HG02610 (cell line): ENCODE measurements around the gene GARRE1.
A peak's percentile ranks its signal among the peaks of the same experiment; 100 is the strongest.
"Not testable (repeated sequence)": the region's sequence is repeated elsewhere in the genome, so short reads cannot be mapped to it uniquely, and the experiment has no call there.

Experiments used
- ATAC-seq: cut with Tn5 transposase; IDR thresholded peaks from one replicate; pipeline ENCODE4 v1.9.1; 2021; ENCODE audit warnings: mild to moderate bottlenecking, moderate library complexity; ENCODE audit not compliant: unreplicated experiment

The GARRE1 gene, protein sequence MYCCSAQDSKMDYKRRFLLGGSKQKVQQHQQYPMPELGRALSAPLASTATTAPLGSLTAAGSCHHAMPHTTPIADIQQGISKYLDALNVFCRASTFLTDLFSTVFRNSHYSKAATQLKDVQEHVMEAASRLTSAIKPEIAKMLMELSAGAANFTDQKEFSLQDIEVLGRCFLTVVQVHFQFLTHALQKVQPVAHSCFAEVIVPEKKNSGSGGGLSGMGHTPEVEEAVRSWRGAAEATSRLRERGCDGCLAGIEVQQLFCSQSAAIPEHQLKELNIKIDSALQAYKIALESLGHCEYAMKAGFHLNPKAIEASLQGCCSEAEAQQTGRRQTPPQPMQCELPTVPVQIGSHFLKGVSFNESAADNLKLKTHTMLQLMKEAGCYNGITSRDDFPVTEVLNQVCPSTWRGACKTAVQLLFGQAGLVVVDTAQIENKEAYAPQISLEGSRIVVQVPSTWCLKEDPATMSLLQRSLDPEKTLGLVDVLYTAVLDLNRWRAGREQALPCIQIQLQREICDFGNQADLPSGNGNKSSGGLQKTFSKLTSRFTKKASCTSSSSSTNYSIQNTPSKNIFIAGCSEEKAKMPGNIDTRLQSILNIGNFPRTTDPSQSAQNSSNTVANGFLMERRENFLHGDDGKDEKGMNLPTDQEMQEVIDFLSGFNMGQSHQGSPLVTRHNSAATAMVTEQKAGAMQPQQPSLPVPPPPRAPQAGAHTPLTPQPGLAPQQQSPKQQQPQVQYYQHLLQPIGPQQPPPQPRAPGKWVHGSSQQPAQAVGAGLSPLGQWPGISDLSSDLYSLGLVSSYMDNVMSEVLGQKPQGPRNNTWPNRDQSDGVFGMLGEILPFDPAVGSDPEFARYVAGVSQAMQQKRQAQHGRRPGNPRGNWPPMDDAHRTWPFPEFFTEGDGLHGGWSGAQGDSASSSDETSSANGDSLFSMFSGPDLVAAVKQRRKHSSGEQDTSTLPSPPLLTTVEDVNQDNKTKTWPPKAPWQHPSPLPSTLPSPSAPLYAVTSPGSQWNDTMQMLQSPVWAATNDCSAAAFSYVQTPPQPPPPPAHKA (N-terminal part only)

DNA sequence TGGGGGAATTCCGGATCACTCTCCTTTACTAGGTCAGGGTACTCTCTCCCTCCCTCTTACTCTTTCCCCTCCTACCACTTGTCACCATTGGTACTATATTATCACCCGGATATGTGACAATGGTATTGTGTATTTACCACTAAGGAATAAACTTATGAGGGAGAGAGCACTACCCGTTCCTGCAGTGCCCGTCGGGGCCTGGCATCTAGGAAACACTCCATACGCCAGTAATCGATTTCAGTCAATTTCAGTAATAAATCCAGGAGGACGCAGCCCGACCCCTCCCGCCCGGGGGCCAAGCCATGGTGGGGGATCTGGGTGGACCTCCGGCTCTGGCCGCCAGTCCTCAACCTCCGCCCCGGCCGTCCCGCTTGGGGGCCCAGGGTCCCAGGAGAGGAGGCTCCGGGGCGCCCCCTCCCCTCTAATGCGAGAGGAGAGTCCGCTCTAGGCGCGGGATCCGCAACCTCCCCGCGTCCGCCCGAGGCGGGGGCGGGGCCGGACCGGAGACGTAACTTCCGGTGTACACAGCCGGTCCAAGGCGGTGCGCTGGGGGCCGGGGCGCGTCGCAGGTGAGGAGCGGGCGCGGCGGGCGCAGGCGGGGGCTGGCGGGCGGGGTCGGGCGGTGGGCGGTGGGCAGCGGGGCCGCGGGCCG is at the start of gene GARRE1:
Gene GARRE1, plus strand, starts transcription at position 509 of the 652 bp plus-strand sequence. CDS start 45,920 bp downstream, outside the sequence.
- ATAC-seq, result peak; percentile 80

DNA sequence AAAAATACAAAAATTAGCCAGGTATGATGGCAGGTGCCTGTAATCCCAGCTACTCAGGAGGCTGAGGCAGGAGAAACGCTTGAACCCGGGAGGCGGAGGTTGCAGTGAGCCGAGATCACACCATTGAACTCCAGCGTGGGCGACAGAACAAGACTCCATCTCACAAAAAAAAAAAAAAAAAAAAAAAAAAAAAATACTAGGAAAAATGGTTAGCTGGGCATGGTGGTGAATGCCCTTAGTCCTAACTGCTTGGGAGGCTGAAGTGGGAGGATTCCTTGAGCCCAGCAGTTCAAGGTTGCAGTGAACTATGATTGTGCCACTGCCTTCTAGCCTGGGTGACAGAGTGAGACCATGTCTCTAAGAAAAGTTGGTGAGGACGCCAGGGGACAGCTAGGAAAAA is 49.0 kb upstream of the GARRE1 start:
- not testable (repeated sequence) for ATAC-seq

DNA sequence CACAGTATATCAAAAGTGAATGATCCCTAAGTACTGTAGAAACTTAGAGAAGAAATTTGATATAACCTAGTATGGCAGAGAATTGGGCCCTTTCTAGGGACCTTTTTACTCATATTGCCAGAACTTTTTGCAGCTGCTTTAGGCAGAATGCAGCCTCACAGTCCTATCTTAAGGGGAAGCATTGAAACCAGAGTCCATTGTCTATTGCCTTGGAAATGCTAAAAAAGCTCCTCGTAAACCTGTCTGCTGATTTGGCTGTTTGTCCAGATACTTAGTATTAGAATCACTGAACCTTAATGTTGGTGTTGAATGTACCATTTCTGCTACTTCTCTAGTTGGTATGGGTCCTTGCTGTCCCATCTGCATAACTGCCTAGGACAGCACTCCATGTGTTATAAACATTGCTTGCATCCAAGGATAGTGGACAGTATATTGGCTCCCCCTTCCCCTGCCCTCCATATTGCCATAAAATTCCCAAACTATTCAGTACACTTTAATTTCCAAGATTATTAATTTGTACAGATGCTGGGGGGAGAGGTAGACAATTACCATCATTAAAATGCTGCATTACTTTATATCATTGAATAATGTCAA is 46.0 kb upstream of the GARRE1 start:
- ATAC-seq, result no peak

DNA sequence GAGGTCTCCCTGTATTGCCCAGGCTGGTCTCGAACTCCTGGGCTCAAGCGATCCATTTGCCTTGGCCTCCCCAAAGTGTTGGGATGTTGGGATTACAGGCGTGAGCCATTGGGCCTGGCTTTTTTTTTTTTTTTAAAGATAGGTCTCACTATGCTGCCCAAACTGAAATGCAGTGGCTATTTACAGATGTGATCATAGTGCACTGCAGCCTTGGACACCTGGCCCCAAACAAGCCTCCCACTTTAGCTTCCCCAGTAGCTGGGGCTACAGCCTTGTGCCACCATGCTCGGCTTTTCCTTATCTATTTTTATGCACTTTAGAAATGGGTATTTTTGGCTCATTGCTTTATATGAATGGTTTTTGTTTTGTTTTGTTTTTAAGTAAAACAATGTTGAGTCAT is 44.6 kb upstream of the GARRE1 start:
- no peak for ATAC-seq

DNA sequence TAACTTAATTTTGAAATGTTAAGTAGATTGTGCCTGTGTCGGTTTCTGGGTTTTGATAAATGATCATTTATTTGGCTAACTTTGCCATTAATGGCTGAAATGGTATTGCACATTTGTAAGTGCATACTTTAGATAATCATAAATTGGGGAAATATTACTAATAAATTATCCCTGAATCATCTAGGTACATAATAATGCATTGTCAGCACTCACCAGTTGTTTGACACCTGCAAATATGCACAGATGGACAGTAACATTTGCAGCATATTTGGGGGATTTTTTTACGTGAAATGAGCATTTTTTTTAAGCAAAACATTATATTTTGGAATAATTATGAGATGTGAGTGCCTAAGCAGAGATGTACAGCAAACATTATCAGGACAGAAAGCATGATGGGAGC is 41.1 kb upstream of the GARRE1 start:
- no peak for ATAC-seq

DNA sequence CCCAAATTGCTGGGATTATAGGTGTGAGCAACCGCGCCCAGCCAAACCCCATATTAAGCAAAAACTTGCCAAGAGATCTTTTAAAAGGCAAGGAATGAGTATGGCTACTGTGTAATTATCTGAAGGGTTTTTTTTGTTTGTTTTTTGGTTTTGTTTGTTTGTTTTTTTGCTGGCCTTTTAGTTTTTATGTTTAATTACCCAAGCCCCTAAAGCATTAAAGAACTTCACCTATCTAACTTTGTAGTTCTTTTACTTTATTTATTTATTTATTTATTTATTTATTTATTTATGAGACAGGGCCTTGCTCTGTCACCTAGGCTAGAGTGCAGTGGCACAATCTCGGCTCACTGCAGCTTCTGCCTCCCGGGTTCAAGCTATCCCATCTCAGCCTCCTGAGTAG is 40.3 kb upstream of the GARRE1 start:
- ATAC-seq, result no peak

DNA sequence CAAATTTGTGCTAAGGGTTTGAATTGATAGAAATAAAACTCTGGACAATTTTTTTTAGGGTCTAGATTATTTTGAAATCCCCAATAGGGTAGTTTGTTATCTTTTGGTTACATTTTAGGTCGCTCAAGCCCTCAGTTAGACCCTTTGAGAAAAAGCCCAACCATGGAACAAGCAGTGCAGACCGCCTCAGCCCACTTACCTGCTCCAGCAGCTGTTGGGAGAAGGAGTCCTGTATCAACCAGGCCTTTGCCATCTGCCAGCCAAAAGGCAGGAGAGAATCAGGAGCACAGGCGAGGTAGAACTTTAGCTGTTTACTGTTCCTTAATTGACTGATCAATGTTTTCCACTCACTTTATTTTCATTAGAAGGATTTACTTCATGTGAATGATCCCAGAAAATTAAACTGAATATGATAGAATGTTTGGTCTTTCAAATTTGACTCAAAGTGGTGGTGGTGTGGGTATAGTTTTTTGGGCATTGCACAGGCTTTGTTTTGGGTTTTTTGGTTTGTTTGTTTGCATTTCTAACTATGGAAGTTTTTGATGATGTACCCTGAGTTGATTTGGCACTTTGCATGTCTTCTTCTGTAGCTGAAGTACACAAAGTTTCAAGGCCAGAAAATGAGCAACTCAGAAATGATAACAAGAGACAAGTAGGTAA is 39.2 kb upstream of the GARRE1 start:
- ATAC-seq, result no peak

DNA sequence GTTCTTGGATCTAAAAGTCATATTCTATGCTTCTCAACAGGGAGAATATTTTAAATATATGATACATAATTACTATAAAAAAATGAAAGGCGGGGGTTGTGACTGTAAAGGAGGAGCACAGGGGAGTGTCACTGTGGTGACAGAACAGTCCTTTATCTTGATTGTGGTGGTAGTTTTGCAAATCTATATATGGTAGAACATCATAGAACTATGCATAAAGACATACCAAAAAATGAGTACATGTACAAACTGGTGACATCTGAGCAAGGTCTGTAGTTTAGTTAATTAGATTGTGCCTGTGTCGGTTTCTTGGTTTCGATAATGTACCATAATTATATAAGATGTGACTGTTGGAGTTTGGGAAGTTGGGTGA is 38.7 kb upstream of the GARRE1 start:
- ATAC-seq, result no peak

DNA sequence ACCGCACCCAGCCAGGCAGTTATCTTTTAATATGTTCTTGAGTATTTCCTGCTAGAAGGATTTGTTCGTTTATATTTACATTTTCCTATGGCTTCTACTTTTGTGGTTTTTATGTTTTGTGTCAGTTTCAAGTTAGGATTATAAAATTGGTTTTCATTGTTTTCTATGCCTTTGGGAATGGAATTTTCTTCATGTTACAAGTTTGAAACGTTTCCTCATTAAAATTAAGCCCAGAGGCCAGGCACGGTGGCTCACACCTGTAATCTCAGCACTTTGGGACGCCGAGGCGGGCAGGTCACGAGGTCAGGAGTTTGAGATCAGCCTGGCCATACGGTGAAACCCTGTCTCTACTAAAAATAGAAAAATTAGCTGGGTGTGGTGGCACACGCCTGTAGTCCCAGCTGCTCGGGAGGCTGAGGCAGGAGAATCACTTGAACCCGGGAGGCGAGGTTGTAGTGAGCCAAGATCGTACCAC is 37.6 kb upstream of the GARRE1 start:
- ATAC-seq, result not testable (repeated sequence)

DNA sequence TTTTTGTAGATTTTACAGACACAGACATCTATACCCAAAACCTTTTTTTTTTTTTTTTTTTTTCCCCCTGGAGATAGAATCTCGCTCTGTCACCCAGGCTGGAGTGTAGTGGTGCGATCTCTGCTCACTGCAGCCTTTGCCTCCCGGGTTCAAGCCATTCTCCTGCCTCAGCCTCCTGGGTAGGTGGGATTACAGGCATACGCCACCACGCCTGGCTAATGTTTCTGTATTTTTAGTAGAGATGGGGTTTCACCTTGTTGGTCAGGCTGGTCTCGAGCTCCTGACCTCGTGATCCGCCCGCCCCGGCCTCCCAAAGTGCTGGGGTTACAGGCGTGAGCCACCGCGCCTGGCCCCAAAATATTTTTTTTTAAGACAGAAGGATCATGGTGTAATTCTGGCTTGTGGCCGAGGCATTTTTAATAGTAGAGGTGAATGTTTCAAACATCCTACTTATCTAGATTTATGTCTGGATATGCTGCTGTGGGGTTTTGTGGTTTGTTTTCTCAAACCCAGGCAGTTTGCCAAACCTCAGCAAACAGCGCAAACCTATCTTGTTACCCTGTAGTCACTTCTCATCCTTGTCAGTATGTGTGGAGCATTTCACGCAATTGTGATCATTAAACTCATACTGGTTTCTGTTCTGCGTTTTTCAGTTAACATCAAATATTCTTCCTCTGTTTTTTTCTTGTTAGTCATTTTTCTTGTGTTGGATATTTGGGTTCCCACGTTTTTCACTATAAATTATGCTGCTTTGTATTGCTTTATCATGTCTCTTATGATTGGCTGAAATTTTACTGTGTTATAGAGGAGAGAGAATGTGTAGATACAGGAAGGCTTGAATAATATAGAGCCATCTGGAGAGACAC is 36.2 kb upstream of the GARRE1 start:
- ATAC-seq, result peak; percentile 74

DNA sequence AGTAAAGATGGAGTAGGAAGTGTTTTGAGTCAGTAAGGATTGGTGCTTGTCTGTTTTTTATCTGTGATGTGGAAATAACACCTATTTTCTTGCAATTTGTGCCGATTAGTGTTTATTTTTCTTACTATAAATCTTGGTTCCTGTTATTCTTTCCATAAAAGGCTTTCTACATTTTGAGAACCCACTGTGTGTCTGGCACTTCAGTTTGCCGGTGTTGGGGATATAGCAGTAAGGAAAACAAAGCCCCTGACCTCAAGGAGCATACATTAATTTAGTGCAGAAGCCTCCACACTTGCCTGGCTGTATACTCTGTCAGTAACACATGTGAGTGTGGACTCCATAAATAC is 35.6 kb upstream of the GARRE1 start:
- no peak for ATAC-seq

DNA sequence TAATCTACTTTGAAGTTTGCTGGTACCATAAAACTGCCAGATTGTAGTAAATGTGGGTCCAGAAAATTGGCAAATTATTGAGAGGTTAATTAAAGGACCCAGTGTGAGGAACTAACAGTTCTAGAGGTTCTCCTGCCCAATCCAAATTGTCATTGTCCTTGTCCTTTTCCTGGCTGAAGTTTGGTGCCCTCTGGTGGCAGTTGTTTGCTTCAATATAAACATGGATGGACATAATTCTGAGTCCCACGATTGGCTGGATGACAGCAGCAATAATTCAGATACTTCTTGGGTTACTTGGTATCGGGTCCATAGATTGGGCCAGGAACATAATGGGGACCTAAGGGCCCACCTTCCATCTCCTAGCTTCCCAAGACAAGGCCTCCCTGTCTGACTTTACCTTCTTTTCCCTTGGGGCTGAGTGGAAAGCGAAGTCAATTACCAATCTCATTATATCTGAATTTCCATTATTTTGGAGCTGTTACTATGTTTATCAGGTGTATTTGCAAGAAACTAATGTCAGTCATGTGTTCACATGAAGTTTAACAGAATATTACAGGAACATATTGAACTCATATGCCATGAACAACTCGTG is 33.8 kb upstream of the GARRE1 start:
- ATAC-seq, result no peak

DNA sequence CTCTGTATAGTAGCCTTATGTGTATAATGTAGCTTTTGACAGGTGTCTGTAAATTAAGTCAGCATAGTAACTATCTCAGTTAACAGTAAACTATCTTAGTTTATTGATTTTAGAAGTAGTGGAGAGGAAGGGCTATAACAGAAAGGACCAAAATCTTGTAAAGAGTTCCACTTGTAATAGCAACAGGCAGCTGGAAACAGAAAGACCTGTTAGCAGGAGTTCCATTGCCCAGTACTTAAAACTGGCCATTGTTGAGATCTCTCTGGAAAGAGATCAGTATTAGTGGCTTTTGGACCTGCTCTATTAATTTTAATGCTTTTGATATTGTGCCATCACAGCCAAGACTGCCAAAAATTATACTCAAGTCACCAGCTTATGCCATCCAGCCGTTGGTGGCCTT is 32.0 kb upstream of the GARRE1 start:
- ATAC-seq, result no peak

DNA sequence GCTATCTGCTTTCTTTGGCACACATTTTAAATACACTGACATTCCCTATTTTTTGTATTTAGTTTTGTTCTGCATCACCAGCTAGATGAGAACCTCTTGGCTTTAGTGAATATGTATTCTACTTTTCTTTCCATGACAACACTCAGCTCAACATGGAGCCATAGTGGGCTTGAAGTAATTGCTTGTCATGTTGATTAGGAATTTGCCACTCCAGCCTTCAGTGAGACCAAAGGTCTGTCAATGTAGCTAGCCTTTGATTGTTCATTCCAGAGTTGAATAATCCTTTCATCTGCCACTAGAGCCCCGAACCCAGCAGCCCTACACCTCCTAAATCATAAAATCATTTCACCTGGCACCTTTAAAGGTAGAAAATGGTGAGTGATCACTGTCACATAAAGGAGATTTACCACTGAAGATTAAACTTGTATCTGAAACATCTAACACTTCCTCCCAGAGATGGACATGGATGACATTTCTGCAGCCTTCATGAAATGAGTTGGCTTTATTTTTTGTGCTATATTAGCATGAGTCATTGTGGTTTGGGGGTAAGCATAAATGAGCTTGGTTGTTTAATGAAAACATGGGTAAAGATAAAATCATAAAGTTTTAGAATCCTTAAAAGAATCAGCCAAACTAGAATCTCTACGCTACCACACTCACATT is 29.2 kb upstream of the GARRE1 start:
- no peak for ATAC-seq

DNA sequence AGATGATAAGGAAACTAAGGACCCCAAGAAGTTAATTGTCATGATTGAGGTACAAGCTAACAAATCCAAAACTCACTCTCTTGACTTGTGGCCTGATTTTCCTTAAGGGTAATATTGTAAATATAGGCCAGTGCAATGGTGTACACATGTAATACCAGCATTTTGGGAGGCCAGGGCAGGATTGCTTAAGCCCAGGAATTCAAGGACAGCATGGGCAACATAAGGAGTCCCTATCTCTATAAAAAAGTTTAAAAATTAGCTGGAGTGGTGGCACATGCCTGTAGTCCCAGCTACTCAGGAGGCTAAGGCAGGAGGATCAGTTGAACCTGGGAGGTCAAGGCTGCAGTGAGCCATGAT is 28.7 kb upstream of the GARRE1 start:
- ATAC-seq, result no peak

DNA sequence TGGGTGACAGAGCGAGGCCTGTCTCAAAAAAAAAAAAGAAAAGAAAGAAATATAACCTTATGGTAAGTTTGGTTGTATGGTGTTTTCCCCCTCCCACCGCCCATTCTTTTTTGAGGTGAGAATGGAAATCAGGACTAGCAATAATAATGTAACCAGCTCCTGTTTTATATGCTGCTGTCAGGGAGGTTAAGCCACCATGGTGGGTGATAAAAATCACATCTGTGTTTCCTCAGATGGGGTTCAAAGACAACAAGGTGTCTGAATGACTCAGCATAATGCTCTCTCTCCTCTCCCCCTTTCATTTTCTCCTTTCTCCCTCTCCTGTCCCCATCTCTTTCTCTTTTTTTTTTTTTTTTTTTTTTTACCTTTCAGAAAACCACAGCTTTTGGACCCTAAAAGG is 28.3 kb upstream of the GARRE1 start:
- ATAC-seq, result no peak

DNA sequence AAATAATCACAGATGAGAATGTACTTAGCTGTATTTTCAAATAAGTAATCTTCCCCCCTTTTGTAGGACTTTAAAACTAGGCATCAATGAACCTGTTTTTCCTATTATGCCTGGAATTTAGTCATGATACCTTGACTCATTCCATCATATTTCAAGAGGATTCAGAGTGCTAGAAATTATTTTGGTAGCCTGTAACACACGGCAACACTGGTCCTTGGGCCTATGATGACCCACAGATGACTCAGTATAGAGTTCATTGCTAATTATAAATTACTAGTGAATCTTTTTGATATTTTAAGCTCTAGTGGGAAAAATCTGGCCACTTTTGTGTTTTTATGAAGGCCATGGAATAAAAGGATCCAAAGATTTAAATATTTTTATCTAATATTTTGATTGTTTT is 26.0 kb upstream of the GARRE1 start:
- no peak for ATAC-seq

DNA sequence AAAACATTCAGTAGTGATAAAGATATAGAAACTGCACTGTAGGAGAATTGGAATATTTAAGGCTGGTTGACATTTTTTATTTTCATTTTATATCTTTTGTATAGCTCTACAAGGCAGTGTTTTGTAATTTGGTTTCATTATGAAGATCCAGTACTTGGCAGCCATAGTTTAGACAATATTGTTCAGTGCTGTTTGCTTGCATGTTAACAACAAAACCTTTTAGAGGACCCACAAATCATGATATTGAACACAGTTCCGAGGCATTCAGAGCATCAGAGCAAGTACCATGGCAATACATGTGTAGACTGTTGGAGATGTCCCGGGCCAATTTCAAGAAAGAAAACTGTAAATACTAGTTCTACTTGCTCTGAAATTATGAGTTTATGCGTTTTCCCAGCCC is 25.6 kb upstream of the GARRE1 start:
- ATAC-seq, result no peak

DNA sequence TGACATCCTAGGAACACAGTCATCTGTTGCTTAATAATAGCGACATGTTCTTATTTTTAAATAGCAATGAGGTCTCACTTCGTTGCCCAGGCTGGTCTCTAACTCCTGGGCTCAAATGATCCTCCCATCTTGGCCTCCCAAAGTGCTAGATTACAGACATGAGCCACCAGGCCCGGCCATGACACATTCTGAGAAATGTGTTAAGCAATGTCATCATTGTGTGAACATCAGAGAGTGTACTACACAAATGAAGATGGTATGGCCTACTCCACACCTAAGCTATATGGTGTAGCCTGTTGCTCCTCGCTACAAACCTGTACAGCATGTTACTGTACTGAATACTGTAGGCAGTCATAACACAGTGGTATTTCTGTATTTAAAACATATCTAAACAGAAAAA is 24.6 kb upstream of the GARRE1 start:
- ATAC-seq, result no peak
